Measurements from ENCODE around the gene HMGN1.

The HMGN1 gene

DNA sequence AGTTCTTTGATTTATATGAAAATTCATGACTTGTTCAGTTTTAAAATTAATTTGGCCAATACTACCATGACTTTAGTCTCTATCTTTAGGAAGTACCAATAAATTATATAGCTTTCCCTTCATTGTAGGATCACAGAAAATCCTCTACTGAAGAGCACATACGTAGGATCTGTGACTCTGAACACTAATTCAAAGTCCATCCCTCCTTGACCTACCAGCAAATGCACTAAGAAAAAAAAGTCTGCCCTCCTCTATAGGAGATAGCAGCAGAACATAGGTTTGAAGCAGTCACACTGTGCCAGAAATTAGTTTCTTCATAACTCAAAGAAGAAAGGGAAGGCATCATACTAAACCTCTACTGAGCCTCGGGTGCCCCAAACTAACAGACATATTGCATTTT is 52.0 kb downstream of the HMGN1 start:
- no peak for DNase-seq (ENCODE audit: low spot score)

Data from germinal center (tissue), 1 donor.